GM12878 (cell line): ENCODE data around the gene TMCC2. TPM values are rescaled to one million over a fixed set of nuclear protein-coding genes. Genes with fewer than 3 reads are reported as not detected.

ENCODE experiments used
- ATAC-seq: fragments of 200-7000 bp; cut with Tn5 transposase; 3 replicates; pipeline ENCODE4 v1.9.1; 2020; ENCODE audit warnings: mild to moderate bottlenecking, moderate library complexity
- BruUV-seq: library from RNA; stranded (reverse); fragments of 400-500 nt; replicated peaks from 2 replicates; lab custom pipeline; 2021; lab: Mats Ljungman, UMichigan
- CTCF ChIA-PET: fragments of 300-600 bp; sonication (Branson Sonifier 250); formaldehyde crosslinking; extraction: SDS; loops from one replicate; lab custom pipeline; 2021; ENCODE audit warnings: inconsistent platforms; lab: Yijun Ruan, JAX
- POLR2A ChIA-PET: fragments of 350-600 bp; formaldehyde crosslinking; extraction: SDS; loops from one replicate; lab custom pipeline; 2021; ENCODE audit warnings: inconsistent platforms; lab: Charles Lee
- RAD21 ChIA-PET: fragments of 300-600 bp; sonication (Branson Sonifier 250); formaldehyde crosslinking; loops from one replicate; lab custom pipeline; 2023; ENCODE audit warnings: antibody characterized with exemption; ENCODE audit not compliant: unreplicated experiment; lab: Charles Lee
- SMC1A ChIA-PET: fragments of 300-600 bp; sonication (Branson Sonifier 250); formaldehyde crosslinking; loops from one replicate; lab custom pipeline; 2023; ENCODE audit not compliant: unreplicated experiment, uncharacterized antibody; lab: Charles Lee
- DNase-seq: peaks from one replicate; pipeline ENCODE4 v3.0.0-alpha.2; 2011; ENCODE audit warnings: low read depth, low spot score
- FAIRE-seq: peaks from 3 replicates; lab custom pipeline; 2011; peaks lifted over from hg19 to GRCh38; lab: Jason Lieb, UNC
- H2AFZ ChIP-seq: 2 replicates; pipeline ENCODE4 v1.6.0; 2011; ENCODE audit warnings: low read depth, low read length, control low read depth; ENCODE audit not compliant: control insufficient read depth
- H3K27ac ChIP-seq: 2 replicates; pipeline ENCODE4 v1.5.1; 2011; ENCODE audit warnings: control low read depth; ENCODE audit not compliant: control insufficient read depth, insufficient read depth
- H3K27me3 ChIP-seq, 2 experiments: replicated peaks in 1 of 2; 2 replicates each; pipeline versions ENCODE4 v1.6.0 to v1.6.1; 2011; ENCODE audit warnings: low read length in 1 of 2; ENCODE audit not compliant: control insufficient read depth in 2 of 2, insufficient read depth in 2 of 2
- H3K36me3 ChIP-seq, 2 experiments: 2 replicates each; pipeline ENCODE4 v1.5.1; 2011; ENCODE audit warnings: low read length in 1 of 2; ENCODE audit not compliant: control insufficient read depth in 2 of 2, insufficient read depth in 2 of 2
- H3K4me1 ChIP-seq: 2 replicates; pipeline ENCODE4 v1.6.1; 2011; ENCODE audit warnings: mild to moderate bottlenecking, low read length, moderate library complexity, mixed read lengths; ENCODE audit not compliant: control insufficient read depth, insufficient read depth
- H3K4me2 ChIP-seq: 2 replicates; pipeline ENCODE4 v1.6.0; 2011; ENCODE audit warnings: control low read depth; ENCODE audit not compliant: control insufficient read depth, insufficient read depth
- H3K4me3 ChIP-seq: fragments of 200-600 bp; sonication (generic); 2 replicates; pipeline ENCODE4 v1.5.1; 2016
- H3K79me2 ChIP-seq: 2 replicates; pipeline ENCODE4 v1.6.0; 2011; ENCODE audit warnings: low read length; ENCODE audit not compliant: control insufficient read depth, insufficient read depth
- H3K9ac ChIP-seq: 2 replicates; pipeline ENCODE4 v1.8.0; 2011; ENCODE audit warnings: low read length, control low read depth, mixed read lengths; ENCODE audit not compliant: control insufficient read depth, insufficient read depth
- H3K9me3 ChIP-seq: replicated peaks from 3 replicates; pipeline ENCODE4 v1.5.1; 2011; ENCODE audit warnings: mild to moderate bottlenecking, low read length; ENCODE audit not compliant: control insufficient read depth, insufficient read depth
- H4K20me1 ChIP-seq: 2 replicates; pipeline ENCODE4 v1.6.0; 2011; ENCODE audit not compliant: control insufficient read depth, insufficient read depth
- ESRRA ChIP-seq: IDR thresholded peaks from 2 replicates; pipeline ENCODE4 v1.6.1; 2012; ENCODE audit warnings: mild to moderate bottlenecking, low read length, improper control_type of control experiment
- ETV6 ChIP-seq, 2 experiments: fragments of 450-650 bp in 1 of 2; IDR thresholded peaks in 1 of 2; conservative IDR thresholded peaks in 1 of 2; 2 replicates each; pipeline ENCODE4 v1.6.1; 2014; ENCODE audit warnings: antibody characterized with exemption in 1 of 2, borderline replicate concordance in 1 of 2, low read depth in 1 of 2, mild to moderate bottlenecking in 1 of 2, moderate library complexity in 1 of 2
- EZH2 ChIP-seq: IDR thresholded peaks from 2 replicates; pipeline ENCODE4 v1.6.1; 2012; ENCODE audit warnings: low read depth, mild to moderate bottlenecking, control low read depth, inconsistent platforms, low read length, borderline replicate concordance; ENCODE audit not compliant: control insufficient read depth
- HSF1 ChIP-seq: fragments of 150-350 bp; IDR thresholded peaks from 2 replicates; pipeline ENCODE4 v1.6.1; 2014; ENCODE audit warnings: mild to moderate bottlenecking, low read depth, low read length
- IKZF2 ChIP-seq, 2 experiments: fragments of 450-650 bp; IDR thresholded peaks; 2 replicates each; pipeline ENCODE4 v1.6.1; 2017; ENCODE audit warnings: mild to moderate bottlenecking in 2 of 2, moderate library complexity in 2 of 2
- MYC ChIP-seq: IDR thresholded peaks from 2 replicates; pipeline ENCODE4 v1.6.1; 2011; ENCODE audit warnings: mild to moderate bottlenecking, low read length, moderate library complexity, inconsistent platforms; ENCODE audit not compliant: insufficient read depth, insufficient replicate concordance, insufficient read length, severe bottlenecking
- PKNOX1 ChIP-seq: fragments of 450-650 bp; IDR thresholded peaks from 2 replicates; pipeline ENCODE4 v1.6.1; 2016; ENCODE audit warnings: mild to moderate bottlenecking
- RCOR1 ChIP-seq: conservative IDR thresholded peaks from 2 replicates; pipeline ENCODE4 v1.6.1; 2012; ENCODE audit warnings: low read depth, low read length, improper control_type of control experiment
- SP1 ChIP-seq: IDR thresholded peaks from one replicate; pipeline ENCODE4 v1.6.1; 2011; ENCODE audit warnings: low read depth, low read length
- WRNIP1 ChIP-seq: IDR thresholded peaks from 2 replicates; pipeline ENCODE4 v1.6.1; 2011; ENCODE audit warnings: low read depth, low read length, improper control_type of control experiment, borderline replicate concordance
- ZNF622 ChIP-seq: fragments of 450-650 bp; IDR thresholded peaks from 2 replicates; pipeline ENCODE4 v1.6.1; 2017; ENCODE audit warnings: mild to moderate bottlenecking, inconsistent platforms
- WGBS: methylation state at CpG from one replicate; pipeline ENCODE4 v1.1.6; 2016; ENCODE audit warnings: low lambda C conversion rate; ENCODE audit not compliant: insufficient replicate concordance, insufficient coverage; ENCODE audit errors: missing lambda C conversion rate; 5-methylcytosine and 5-hydroxymethylcytosine counted together
- in situ Hi-C: fragments of 300-500 bp; cut with MboI; formaldehyde crosslinking; loops from 9 replicates; pipeline ENCODE4 v1.14.3; 2018; ENCODE audit warnings: mixed read lengths
- intact Hi-C: fragments of 100-400 bp; cut with micrococcal nuclease; formaldehyde crosslinking; loops from one replicate; pipeline ENCODE4 v1.14.2; 2022; ENCODE audit not compliant: unreplicated experiment
- polyA plus RNA-seq, 11 experiments: library from polyadenylated mRNA; depleted of rRNA in 4 of 11; unstranded in 6 of 11; stranded (reverse) in 5 of 11; fragments of >200 nt; fragmentation: Nextera tagmentation in 4 of 11; fragmentation: Illumina TruSeq in 1 of 11; extraction: Ambion mirVana in 4 of 11; extraction: Trizol in 1 of 11; gene quantifications; 1 replicate in 1 of 11; 2 replicates in 10 of 11; pipeline versions ENCODE4 v1.2.1 to v1.2.3, GENCODE V29; 2011 to 2016; ENCODE audit warnings: inconsistent platforms in 2 of 11, missing spikeins in 2 of 11, low read depth in 1 of 11
- total RNA-seq, 4 experiments: library from RNA; depleted of rRNA in 3 of 4; stranded (reverse); fragments of >200 nt in 3 of 4; fragmentation: Illumina TruSeq in 1 of 4; extraction: Trizol in 1 of 4; gene quantifications; 2 replicates each; pipeline versions ENCODE4 v1.2.1 to v1.2.3, GENCODE V29; 2013 to 2021

The TMCC2 gene
- total and polyA plus RNA-seq, 10 of the 15 experiments (the other 5 are each of a cell fraction or from before 2014, with no cell fraction given) = 0.06 to 2.3 (median 0.76) TPM

DNA sequence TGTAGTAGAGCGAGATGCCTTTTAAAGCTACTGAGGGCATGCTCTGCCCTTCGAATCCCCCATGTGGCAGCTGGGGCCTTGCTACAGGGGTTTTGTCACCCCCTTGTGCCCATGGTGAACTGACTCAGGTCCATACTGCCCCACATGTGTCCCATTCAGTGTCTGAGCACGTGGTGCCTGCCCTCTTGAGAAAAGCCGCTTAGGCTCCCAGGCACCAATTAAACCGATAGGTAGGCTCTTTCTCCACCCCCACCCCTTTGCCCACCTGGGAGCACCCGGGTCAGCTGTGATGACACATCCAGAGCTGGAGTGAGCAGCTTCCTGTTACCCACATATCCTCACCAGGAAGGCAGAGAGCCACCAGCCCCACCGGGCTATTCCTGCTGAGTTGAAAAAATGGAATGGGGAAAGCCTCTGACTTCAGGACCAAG is 30.5 kb downstream of the TMCC2 start:
- in situ Hi-C loops (loop anchor here (5.0 kb wide), 1 partner anchor 281 kb away; no protein-coding TSS in a partner anchor), intact Hi-C loops (loop anchor here (5.0 kb wide), 1 partner anchor 116 kb away; no protein-coding TSS in a partner anchor)
- BruUV-seq = no TSS peak
- ATAC-seq (no peak; the same call in 2 of the 3 replicates), FAIRE-seq (no peak), DNase-seq (no peak)
- ChIA-PET RAD21 (interaction anchor here (0.8 to 21.3 kb wide), 4 partner anchors 13 to 117 kb away, joined by 3 to 728 read pairs (median 4); partner anchors contain the start of gene TMCC2), CTCF (interaction anchor here (0.6 to 42.1 kb wide), 11 partner anchors 13 to 282 kb away, joined by 4 to 2333 read pairs (median 25); partner anchors contain the start of genes NUAK2 and TMCC2), POLR2A (interaction anchor here (1.6 to 7.0 kb wide), 2 partner anchors 19 to 29 kb away, joined by 9 to 75 read pairs; partner anchors contain the start of gene TMCC2), SMC1A (interaction anchor here (0.7 to 17.4 kb wide), 7 partner anchors 18 to 197 kb away, joined by 3 to 427 read pairs (median 5); partner anchors contain the start of genes RBBP5 and TMCC2)
- H3K36me3 ChIP-seq = no peaks in the 10 kb centered on the region
- H3K9me3 ChIP-seq = no peaks in the 10 kb centered on the region
- H3K27me3 ChIP-seq = no peaks in the 10 kb centered on the region; a peak in 2 of 4 replicates
- TF ChIP-seq HSF1 (no peak), IKZF2 (IDR thresholded peaks at IDR 0.05) (no peak), MYC (no peak), EZH2 (no peak), ZNF622 (no peak), WRNIP1 (no peak), ESRRA (no peak), RCOR1 (no peak), PKNOX1 (no peak), SP1 (no peak), ETV6 (conservative IDR thresholded peaks at IDR 0.05 in 1 of 2, IDR thresholded peaks at IDR 0.05 in 1 of 2; ENCODE audit: borderline replicate concordance in 1 of 2, low read depth in 1 of 2) (no peak)
- H3K4me2 ChIP-seq = no peak overlapping the region
- no peak overlapping the region for H3K9ac ChIP-seq
- H3K27ac ChIP-seq = no peak overlapping the region
- no peaks in the 10 kb centered on the region for H3K4me1 ChIP-seq
- H3K79me2 ChIP-seq = no peaks in the 10 kb centered on the region
- no peak overlapping the region for H3K4me3 ChIP-seq
- WGBS = 19% methylated on average over 7 of the region's 7 CpGs
- peaks cover 4% of the 10 kb centered on the region for H4K20me1 ChIP-seq
- no peak overlapping the region for H2AFZ ChIP-seq
